ENCODE data around the gene SMIM10L1. TPM values are rescaled to one million over a fixed set of nuclear protein-coding genes. Genes with fewer than 3 reads are reported as not detected.

The SMIM10L1 gene
- total RNA-seq, result 4.8 and 5.1 TPM in 2 replicates

GRCh38 chr12:11171145-11171968 is at the start of gene SMIM10L1:
Gene SMIM10L1 (plus strand): TSS chr12:11171194. CDS start chr12:11171357, 163 bp downstream.

DNA sequence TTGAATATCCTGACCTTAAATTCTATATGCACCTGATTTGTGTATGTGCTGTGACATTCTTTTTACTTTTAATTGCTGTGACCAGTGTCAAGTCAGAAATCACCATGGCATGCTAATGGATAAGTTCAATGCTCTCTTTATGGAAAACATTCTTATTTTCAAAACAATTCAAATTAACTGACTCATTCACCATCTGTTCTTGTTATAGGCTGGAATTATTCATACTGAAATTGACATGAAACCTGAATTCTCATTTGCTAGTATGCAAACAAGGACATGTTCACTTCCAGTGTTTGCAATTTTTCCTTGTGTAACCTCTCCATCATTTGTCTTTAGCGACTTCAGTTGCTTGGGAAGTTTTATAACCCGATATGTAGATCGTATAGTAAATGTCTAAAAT is 36.7 kb upstream of the SMIM10L1 start, which contains the start of gene TAS2R30:
Gene TAS2R30 (minus strand): TSS at position 340 of the 400 bp plus-strand sequence. CDS start 400 bp downstream, outside the sequence.

GRCh38 chr12:11186837-11187236 is 15.8 kb downstream of the SMIM10L1 start, which contains the start of gene TAS2R42:
Gene TAS2R42 (minus strand): TSS chr12:11186937. CDS start chr12:11186937, 0 bp downstream.

Other genes with a start within 250 kb of the SMIM10L1 start
- not detected in 2 replicates for gene PRH2, start 242.0 kb upstream of the SMIM10L1 start, total RNA-seq
- 1.6 and 2.7 TPM in 2 replicates for gene TAS2R14, start 231.9 kb upstream of the SMIM10L1 start, total RNA-seq
- gene TAS2R50, start 184.3 kb upstream of the SMIM10L1 start, total RNA-seq, result 1.8 and 4.0 TPM in 2 replicates
- gene TAS2R20, start 172.9 kb upstream of the SMIM10L1 start, total RNA-seq, result 1.9 and 4.1 TPM in 2 replicates
- gene TAS2R19, start 148.6 kb upstream of the SMIM10L1 start, total RNA-seq, result 3.4 and 8.8 TPM in 2 replicates
- 2.4 and 5.1 TPM in 2 replicates for gene TAS2R31, start 139.8 kb upstream of the SMIM10L1 start, total RNA-seq
- gene TAS2R46, start 108.9 kb upstream of the SMIM10L1 start, total RNA-seq, result 1.3 and 3.1 TPM in 2 replicates
- 1.5 and 1.8 TPM in 2 replicates for gene TAS2R43, start 78.9 kb upstream of the SMIM10L1 start, total RNA-seq
- gene TAS2R30, start 36.5 kb upstream of the SMIM10L1 start, total RNA-seq, result 3.0 and 7.4 TPM in 2 replicates
- not detected in 2 replicates for gene TAS2R42, start 15.7 kb downstream of the SMIM10L1 start, total RNA-seq
- not detected in 2 replicates for gene PRB3, start 98.5 kb downstream of the SMIM10L1 start, total RNA-seq
- gene PRB4, start 139.2 kb downstream of the SMIM10L1 start, total RNA-seq, result not detected in 2 replicates
- not detected in 2 replicates for gene PRB2, start 224.4 kb downstream of the SMIM10L1 start, total RNA-seq

Measured in endothelial cell of coronary artery (primary cell).